Keratinocyte (primary cell): ENCODE data around the gene SCUBE3. TPM values are rescaled to one million over a fixed set of nuclear protein-coding genes. Genes with fewer than 3 reads are reported as not detected.

Experiments used
- DNase-seq: peaks from one replicate; pipeline ENCODE4 v3.0.0-alpha.2; 2011; ENCODE audit warnings: low read depth, missing footprints, low spot score
- FAIRE-seq: peaks from 2 replicates; lab custom pipeline; 2011; peaks lifted over from hg19 to GRCh38; lab: Jason Lieb, UNC
- H2AFZ ChIP-seq: 2 replicates; pipeline ENCODE4 v1.6.0; 2012; ENCODE audit warnings: low read length, control low read depth, inconsistent platforms; ENCODE audit not compliant: control insufficient read depth
- H3K27ac ChIP-seq: 2 replicates; pipeline ENCODE4 v1.5.1; 2011; ENCODE audit warnings: low read length; ENCODE audit not compliant: control insufficient read depth, insufficient read depth
- H3K27me3 ChIP-seq: 3 replicates; pipeline ENCODE4 v1.6.0; 2011; ENCODE audit warnings: low read length; ENCODE audit not compliant: control insufficient read depth, insufficient read depth; ENCODE audit errors: extremely low read depth
- H3K36me3 ChIP-seq, 2 experiments: 2 replicates in 1 of 2; 3 replicates in 1 of 2; pipeline ENCODE4 v1.5.1; 2011; ENCODE audit warnings: low read length in 2 of 2, mild to moderate bottlenecking in 1 of 2; ENCODE audit not compliant: control insufficient read depth in 2 of 2, insufficient read depth in 2 of 2; ENCODE audit errors: extremely low read depth in 1 of 2
- H3K4me1 ChIP-seq: 3 replicates; pipeline ENCODE4 v1.5.1; 2011; ENCODE audit warnings: low read length; ENCODE audit not compliant: control insufficient read depth, insufficient read depth; ENCODE audit errors: extremely low read depth
- H3K4me2 ChIP-seq: 3 replicates; pipeline ENCODE4 v1.6.0; 2011; ENCODE audit warnings: low read depth, low read length; ENCODE audit not compliant: control insufficient read depth, insufficient read depth; ENCODE audit errors: extremely low read depth
- H3K4me3 ChIP-seq, 3 experiments: fragments of 200-600 bp in 1 of 3; sonication (generic) in 1 of 3; 2 replicates in 2 of 3; 3 replicates in 1 of 3; pipeline ENCODE4 v1.5.1; 2011 to 2016; ENCODE audit warnings: low read length in 3 of 3, mild to moderate bottlenecking in 3 of 3, control low read depth in 2 of 3, inconsistent platforms in 1 of 3, low read depth in 1 of 3, mixed read lengths in 1 of 3, mixed run types in 1 of 3, moderate library complexity in 1 of 3; ENCODE audit not compliant: control insufficient read depth in 2 of 3, insufficient read depth in 2 of 3; ENCODE audit errors: extremely low read depth in 1 of 3
- H3K79me2 ChIP-seq: 2 replicates; pipeline ENCODE4 v1.6.0; 2012; ENCODE audit warnings: low read length; ENCODE audit not compliant: control insufficient read depth, insufficient read depth
- H3K9ac ChIP-seq: 3 replicates; pipeline ENCODE4 v1.6.0; 2011; ENCODE audit warnings: low read length; ENCODE audit not compliant: control insufficient read depth, insufficient read depth; ENCODE audit errors: extremely low read depth
- H3K9me1 ChIP-seq: 3 replicates; pipeline ENCODE4 v1.6.0; 2011; ENCODE audit warnings: low read length; ENCODE audit not compliant: control insufficient read depth, insufficient read depth; ENCODE audit errors: extremely low read depth
- H3K9me3 ChIP-seq: 2 replicates; pipeline ENCODE4 v1.5.1; 2012; ENCODE audit warnings: low read depth, low read length; ENCODE audit not compliant: control insufficient read depth
- H4K20me1 ChIP-seq: 3 replicates; pipeline ENCODE4 v1.6.0; 2011; ENCODE audit warnings: low read length; ENCODE audit not compliant: control insufficient read depth, insufficient read depth; ENCODE audit errors: extremely low read depth
- EZH2 ChIP-seq: IDR thresholded peaks from one replicate; pipeline ENCODE4 v1.6.1; 2012; ENCODE audit warnings: inconsistent platforms, mild to moderate bottlenecking, low read length, moderate library complexity
- dilution Hi-C: fragments of 300-500 bp; cut with MboI; formaldehyde crosslinking; loops from one replicate; pipeline ENCODE4 v1.7.0; 2020; ENCODE audit warnings: low sequenced_read_pairs; ENCODE audit not compliant: extremely low pct_ligation_motif_present
- polyA plus RNA-seq, 5 experiments: library from polyadenylated mRNA; depleted of rRNA in 3 of 5; stranded (reverse) in 3 of 5; stranded (forward) in 1 of 5; unstranded in 1 of 5; fragments of >200 nt; gene quantifications; 1 replicate in 1 of 5; 2 replicates in 3 of 5; 3 replicates in 1 of 5; pipeline versions ENCODE4 v1.2.1 to v1.2.3, GENCODE V29; 2011 to 2012; ENCODE audit warnings: missing spikeins in 2 of 5, low read depth in 1 of 5, low replicate concordance in 1 of 5
- TF ChIP-seq, protein P1 (sequence below), 3 experiments: IDR thresholded peaks in 1 of 3; conservative IDR thresholded peaks in 1 of 3; optimal IDR thresholded peaks in 1 of 3; 2 replicates in 2 of 3; 3 replicates in 1 of 3; pipeline versions ENCODE3 to v1.5.1; 2011; ENCODE audit warnings: low read length in 3 of 3, mild to moderate bottlenecking in 3 of 3, moderate library complexity in 2 of 3, control low read depth in 1 of 3, inconsistent platforms in 1 of 3; ENCODE audit not compliant: insufficient read depth in 2 of 3; ENCODE audit errors: extremely low read depth in 1 of 3

SCUBE3 gene
- polyA plus RNA-seq, 1 donor (not counting 4 experiments of a cell fraction or from before 2014, with no cell fraction given) = 0.01 TPM

DNA sequence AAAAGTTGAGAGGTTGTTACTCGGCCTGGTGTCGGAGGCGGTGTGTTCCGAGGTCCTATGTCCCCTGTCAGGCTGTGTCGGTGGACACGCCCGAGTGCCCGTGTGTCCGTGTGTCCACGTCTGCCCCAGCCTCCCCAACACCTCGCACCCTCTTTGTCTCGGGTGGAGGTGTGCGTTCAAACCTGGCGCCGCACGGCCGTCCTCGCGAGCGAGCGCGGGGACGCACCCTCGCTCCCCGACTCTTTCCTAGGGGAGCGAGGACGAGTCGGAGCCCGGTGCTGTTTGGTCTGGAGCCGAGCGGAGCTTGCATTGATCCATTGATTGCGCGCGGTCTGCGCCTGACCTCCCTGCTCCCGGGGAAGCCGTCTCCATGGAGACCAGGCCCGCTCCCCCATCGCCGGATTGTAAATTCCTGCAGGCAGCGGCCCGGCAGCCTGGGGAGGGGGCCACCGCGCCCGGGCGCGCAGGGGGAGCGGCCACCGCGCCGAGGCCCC is 411 bp upstream of the SCUBE3 start:
- H3K36me3 ChIP-seq = no peaks in the 10 kb centered on the region
- peak overlapping the region; percentile 85 for H3K4me2 ChIP-seq
- peaks cover 3% of the 10 kb centered on the region for H3K4me1 ChIP-seq
- FAIRE-seq = no peak
- no peak for DNase-seq
- H4K20me1 ChIP-seq = no peaks in the 10 kb centered on the region
- no peak overlapping the region for H3K9ac ChIP-seq
- no peak overlapping the region for H2AFZ ChIP-seq
- H3K27ac ChIP-seq = no peak overlapping the region
- peaks cover 71% of the 10 kb centered on the region for H3K27me3 ChIP-seq
- H3K4me3 ChIP-seq = peak overlapping the region; percentile 42 to 66 (median 61)
- no peaks in the 10 kb centered on the region for H3K79me2 ChIP-seq
- dilution Hi-C loops = no loop called here
- H3K9me1 ChIP-seq = no peaks in the 10 kb centered on the region
- no peaks in the 10 kb centered on the region for H3K9me3 ChIP-seq
- no peak for TF ChIP-seq EZH2
- TF ChIP-seq, protein P1, sequence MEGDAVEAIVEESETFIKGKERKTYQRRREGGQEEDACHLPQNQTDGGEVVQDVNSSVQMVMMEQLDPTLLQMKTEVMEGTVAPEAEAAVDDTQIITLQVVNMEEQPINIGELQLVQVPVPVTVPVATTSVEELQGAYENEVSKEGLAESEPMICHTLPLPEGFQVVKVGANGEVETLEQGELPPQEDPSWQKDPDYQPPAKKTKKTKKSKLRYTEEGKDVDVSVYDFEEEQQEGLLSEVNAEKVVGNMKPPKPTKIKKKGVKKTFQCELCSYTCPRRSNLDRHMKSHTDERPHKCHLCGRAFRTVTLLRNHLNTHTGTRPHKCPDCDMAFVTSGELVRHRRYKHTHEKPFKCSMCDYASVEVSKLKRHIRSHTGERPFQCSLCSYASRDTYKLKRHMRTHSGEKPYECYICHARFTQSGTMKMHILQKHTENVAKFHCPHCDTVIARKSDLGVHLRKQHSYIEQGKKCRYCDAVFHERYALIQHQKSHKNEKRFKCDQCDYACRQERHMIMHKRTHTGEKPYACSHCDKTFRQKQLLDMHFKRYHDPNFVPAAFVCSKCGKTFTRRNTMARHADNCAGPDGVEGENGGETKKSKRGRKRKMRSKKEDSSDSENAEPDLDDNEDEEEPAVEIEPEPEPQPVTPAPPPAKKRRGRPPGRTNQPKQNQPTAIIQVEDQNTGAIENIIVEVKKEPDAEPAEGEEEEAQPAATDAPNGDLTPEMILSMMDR (optimal IDR thresholded peaks at IDR 0.05 in 1 of 3, IDR thresholded peaks at IDR 0.05 in 1 of 3, conservative IDR thresholded peaks at IDR 0.05 in 1 of 3; ENCODE audit: extremely low read depth in 1 of 3, insufficient read depth in 2 of 3, low read length in 3 of 3) = no peak

DNA sequence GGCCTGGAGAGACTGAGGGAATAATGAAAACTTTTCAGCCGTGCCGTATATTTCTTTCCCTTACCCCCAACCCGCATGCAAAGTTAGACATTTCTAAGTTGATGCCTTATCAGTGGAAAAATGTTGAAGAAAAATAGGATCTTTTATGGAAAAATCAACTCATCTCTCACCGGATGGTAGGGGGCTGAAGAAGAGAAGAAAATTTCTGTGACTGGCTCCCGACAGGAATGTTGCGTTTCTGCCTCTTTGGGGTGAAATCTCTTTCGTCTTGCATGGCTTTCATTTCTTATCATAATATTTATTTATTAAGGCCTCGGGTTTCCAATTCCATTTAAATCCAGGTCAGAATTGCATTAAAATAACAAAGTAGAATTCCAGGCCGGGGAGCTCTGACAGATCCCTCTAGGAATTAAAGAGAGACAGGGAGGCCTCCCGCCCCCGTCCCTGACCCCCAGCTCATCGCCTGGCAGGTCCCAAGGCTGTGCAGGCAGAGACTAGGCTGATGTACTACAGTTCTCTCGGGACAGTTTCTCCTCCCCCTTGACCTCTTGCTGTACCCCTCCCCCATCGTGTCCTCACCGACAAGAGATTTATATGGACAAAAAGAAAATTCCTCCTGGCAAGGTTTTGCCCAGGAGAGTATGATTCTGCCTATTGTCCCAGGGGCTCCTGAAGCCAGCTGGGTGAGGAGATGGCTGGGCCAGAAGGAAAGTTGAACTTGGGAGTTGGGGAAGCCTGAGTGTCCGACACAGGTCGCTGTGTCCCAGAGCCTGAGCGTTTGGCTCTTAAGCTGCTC is 1.3 kb downstream of the SCUBE3 start:
- H3K4me3 ChIP-seq = no peak overlapping the region
- no peak overlapping the region for H2AFZ ChIP-seq
- peak overlapping the region; percentile 85 for H3K4me2 ChIP-seq
- no peak for DNase-seq
- no peak for FAIRE-seq
- peaks cover 3% of the 10 kb centered on the region for H3K4me1 ChIP-seq
- no peaks in the 10 kb centered on the region for H3K79me2 ChIP-seq
- H3K27ac ChIP-seq = no peak overlapping the region
- H3K36me3 ChIP-seq = no peaks in the 10 kb centered on the region
- H4K20me1 ChIP-seq = no peaks in the 10 kb centered on the region
- H3K9me3 ChIP-seq = no peaks in the 10 kb centered on the region
- no peaks in the 10 kb centered on the region for H3K9me1 ChIP-seq
- H3K27me3 ChIP-seq = peaks cover 64% of the 10 kb centered on the region
- H3K9ac ChIP-seq = no peak overlapping the region
- TF ChIP-seq, protein P1 (optimal IDR thresholded peaks at IDR 0.05 in 1 of 3, IDR thresholded peaks at IDR 0.05 in 1 of 3, conservative IDR thresholded peaks at IDR 0.05 in 1 of 3; ENCODE audit: extremely low read depth in 1 of 3, insufficient read depth in 2 of 3, low read length in 3 of 3) = no peak
- TF ChIP-seq EZH2 = peak; percentile 1
- dilution Hi-C loops = no loop called here
